DOHH2 (cell line): ENCODE results near the gene LRMDA.

Experiments
- H3F3A ChIP-seq: fragments of 200-600 bp; sonication (generic), shearing (Covaris generic); 2 replicates; pipeline ENCODE4 v1.6.0; 2016; ENCODE audit warnings: antibody characterized with exemption, mild to moderate bottlenecking; ENCODE audit not compliant: control insufficient read depth, insufficient read depth
- H3K27ac ChIP-seq: fragments of 200-600 bp; sonication (generic); 2 replicates; pipeline ENCODE4 v1.5.1; 2014; ENCODE audit warnings: low read depth, mild to moderate bottlenecking, low read length, moderate library complexity
- H3K27me3 ChIP-seq: fragments of 200-600 bp; sonication (generic); 2 replicates; pipeline ENCODE4 v1.6.1; 2014; ENCODE audit warnings: mild to moderate bottlenecking, low read length, mixed read lengths; ENCODE audit not compliant: control insufficient read depth
- H3K36me3 ChIP-seq: fragments of 200-600 bp; sonication (generic); 2 replicates; pipeline ENCODE4 v1.6.1; 2014; ENCODE audit warnings: mild to moderate bottlenecking, low read length, moderate library complexity, mixed read lengths; ENCODE audit not compliant: control insufficient read depth
- H3K4me1 ChIP-seq: fragments of 200-600 bp; sonication (generic); 2 replicates; pipeline ENCODE4 v1.6.1; 2014; ENCODE audit warnings: mild to moderate bottlenecking, low read length, mixed read lengths; ENCODE audit not compliant: control insufficient read depth
- H3K4me2 ChIP-seq: fragments of 200-600 bp; sonication (generic); 2 replicates; pipeline ENCODE4 v1.6.0; 2014; ENCODE audit warnings: mild to moderate bottlenecking, low read length, moderate library complexity
- H3K4me3 ChIP-seq: fragments of 200-600 bp; sonication (generic); 2 replicates; pipeline ENCODE4 v1.5.1; 2014; ENCODE audit warnings: mild to moderate bottlenecking, low read length, mixed read lengths
- H3K79me2 ChIP-seq: fragments of 200-600 bp; sonication (generic); 2 replicates; pipeline ENCODE4 v1.6.1; 2014; ENCODE audit warnings: mild to moderate bottlenecking, low read length, mixed read lengths; ENCODE audit not compliant: control insufficient read depth
- H3K9me2 ChIP-seq: fragments of 200-600 bp; sonication (generic); replicated peaks from 2 replicates; pipeline ENCODE4 v1.6.1; 2014; ENCODE audit warnings: mild to moderate bottlenecking, low read length, mixed read lengths; ENCODE audit not compliant: control insufficient read depth
- H3K9me3 ChIP-seq: fragments of 200-600 bp; sonication (generic); 2 replicates; pipeline ENCODE4 v1.6.1; 2014; ENCODE audit warnings: antibody characterized with exemption, low read length, mixed read lengths; ENCODE audit not compliant: control insufficient read depth, insufficient read depth
- H4K20me1 ChIP-seq: fragments of 200-600 bp; sonication (generic); 2 replicates; pipeline ENCODE4 v1.6.0; 2014; ENCODE audit warnings: low read depth, mild to moderate bottlenecking, antibody characterized with exemption, low read length, moderate library complexity; ENCODE audit not compliant: control insufficient read depth, insufficient read depth
- EZH2phosphoT487 ChIP-seq: fragments of 200-600 bp; sonication (generic); IDR thresholded peaks from 2 replicates; pipeline ENCODE4 v1.6.1; 2017; ENCODE audit warnings: borderline replicate concordance, mild to moderate bottlenecking, antibody characterized with exemption, low read length, moderate library complexity, mixed read lengths
- TF ChIP-seq, protein P1 (sequence below): fragments of 200-600 bp; sonication (generic); IDR thresholded peaks from one replicate; pipeline ENCODE4 v1.5.1; 2014; ENCODE audit warnings: antibody characterized with exemption, mild to moderate bottlenecking, low read depth, low read length; ENCODE audit not compliant: poor library complexity, severe bottlenecking

LRMDA gene

DNA sequence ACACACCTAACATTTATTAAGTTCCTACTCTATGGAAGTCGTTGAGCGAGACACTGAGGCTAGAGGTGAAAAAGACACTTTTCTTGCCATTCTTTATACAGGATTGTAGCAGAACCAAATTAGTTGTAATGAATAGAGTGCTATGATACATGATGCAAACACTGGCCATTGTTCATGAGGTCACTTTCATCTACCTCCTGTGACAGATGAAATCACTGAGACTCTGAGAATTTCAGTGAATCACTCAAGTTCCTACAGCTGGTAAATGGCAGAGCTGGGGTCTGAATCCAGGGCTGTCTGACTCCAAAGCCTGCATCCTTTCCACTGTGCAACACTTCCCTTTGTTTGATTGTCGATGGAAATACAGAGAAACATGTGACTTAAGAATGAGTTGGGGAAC is 657.6 kb downstream of the LRMDA start:
- H3K36me3 ChIP-seq: no peaks in the 10 kb centered on the region
- H3K27ac ChIP-seq: no peak overlapping the region
- TF ChIP-seq, protein P1, sequence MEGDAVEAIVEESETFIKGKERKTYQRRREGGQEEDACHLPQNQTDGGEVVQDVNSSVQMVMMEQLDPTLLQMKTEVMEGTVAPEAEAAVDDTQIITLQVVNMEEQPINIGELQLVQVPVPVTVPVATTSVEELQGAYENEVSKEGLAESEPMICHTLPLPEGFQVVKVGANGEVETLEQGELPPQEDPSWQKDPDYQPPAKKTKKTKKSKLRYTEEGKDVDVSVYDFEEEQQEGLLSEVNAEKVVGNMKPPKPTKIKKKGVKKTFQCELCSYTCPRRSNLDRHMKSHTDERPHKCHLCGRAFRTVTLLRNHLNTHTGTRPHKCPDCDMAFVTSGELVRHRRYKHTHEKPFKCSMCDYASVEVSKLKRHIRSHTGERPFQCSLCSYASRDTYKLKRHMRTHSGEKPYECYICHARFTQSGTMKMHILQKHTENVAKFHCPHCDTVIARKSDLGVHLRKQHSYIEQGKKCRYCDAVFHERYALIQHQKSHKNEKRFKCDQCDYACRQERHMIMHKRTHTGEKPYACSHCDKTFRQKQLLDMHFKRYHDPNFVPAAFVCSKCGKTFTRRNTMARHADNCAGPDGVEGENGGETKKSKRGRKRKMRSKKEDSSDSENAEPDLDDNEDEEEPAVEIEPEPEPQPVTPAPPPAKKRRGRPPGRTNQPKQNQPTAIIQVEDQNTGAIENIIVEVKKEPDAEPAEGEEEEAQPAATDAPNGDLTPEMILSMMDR: no peak
- no peak for TF ChIP-seq EZH2phosphoT487
- no peak overlapping the region for H3K4me3 ChIP-seq
- H3K9me2 ChIP-seq: no peaks in the 10 kb centered on the region
- no peaks in the 10 kb centered on the region for H4K20me1 ChIP-seq
- H3K9me3 ChIP-seq: no peaks in the 10 kb centered on the region
- H3K27me3 ChIP-seq: no peaks in the 10 kb centered on the region
- H3K4me1 ChIP-seq: no peaks in the 10 kb centered on the region
- no peak overlapping the region for H3K4me2 ChIP-seq
- H3F3A ChIP-seq: no peaks in the 10 kb centered on the region
- H3K79me2 ChIP-seq: no peaks in the 10 kb centered on the region

- no peak for TF ChIP-seq EZH2phosphoT487
- TF ChIP-seq, protein P1: no peak
- H3K4me1 ChIP-seq: no peaks in the 10 kb centered on the region
- no peaks in the 10 kb centered on the region for H3K9me2 ChIP-seq
- no peaks in the 10 kb centered on the region for H3K9me3 ChIP-seq
- H3K36me3 ChIP-seq: no peaks in the 10 kb centered on the region
- no peak overlapping the region for H3K4me3 ChIP-seq
- no peak overlapping the region for H3K4me2 ChIP-seq
- H4K20me1 ChIP-seq: no peaks in the 10 kb centered on the region
- no peak overlapping the region for H3K27ac ChIP-seq
- no peaks in the 10 kb centered on the region for H3F3A ChIP-seq
- H3K79me2 ChIP-seq: no peaks in the 10 kb centered on the region
- no peaks in the 10 kb centered on the region for H3K27me3 ChIP-seq
Measured at GRCh38 chr10:76089556-76090180, 658.2 kb downstream of the LRMDA start.

DNA sequence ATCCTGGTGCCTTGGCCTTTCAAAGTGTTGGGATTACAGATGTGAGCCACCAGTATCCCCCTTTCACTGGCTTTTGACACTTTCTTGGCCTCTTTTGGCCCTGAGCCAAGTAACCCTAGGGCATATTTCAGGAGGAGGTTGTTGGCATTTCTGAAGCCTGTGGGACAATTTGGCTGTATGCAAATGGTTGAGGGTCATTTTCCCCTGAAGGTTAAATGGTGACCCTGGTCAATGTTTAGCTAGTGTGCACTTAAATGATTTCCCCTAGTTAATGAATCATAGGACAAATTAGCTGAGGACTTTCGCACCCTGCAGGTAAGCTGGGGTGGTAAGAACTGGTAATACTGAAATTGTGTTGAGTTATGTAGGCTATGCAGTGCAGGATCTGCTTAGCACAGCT is 660.5 kb downstream of the LRMDA start:
- H3K9me3 ChIP-seq: no peaks in the 10 kb centered on the region
- H3F3A ChIP-seq: no peaks in the 10 kb centered on the region
- no peaks in the 10 kb centered on the region for H3K4me1 ChIP-seq
- H3K79me2 ChIP-seq: no peaks in the 10 kb centered on the region
- no peak overlapping the region for H3K4me3 ChIP-seq
- no peaks in the 10 kb centered on the region for H3K9me2 ChIP-seq
- no peak overlapping the region for H3K4me2 ChIP-seq
- no peaks in the 10 kb centered on the region for H3K27me3 ChIP-seq
- no peaks in the 10 kb centered on the region for H3K36me3 ChIP-seq
- TF ChIP-seq EZH2phosphoT487: no peak
- TF ChIP-seq, protein P1: no peak
- H4K20me1 ChIP-seq: no peaks in the 10 kb centered on the region
- H3K27ac ChIP-seq: no peak overlapping the region
